Colonic mucosa (tissue), 4 donors: ENCODE results near the gene MEIS3. TPM values are rescaled to one million over a fixed set of nuclear protein-coding genes. Genes with fewer than 3 reads are reported as not detected.

Experiments
- DNase-seq: peaks from one replicate; pipeline ENCODE4 v3.0.0-alpha.2; 2020
- H3K27ac ChIP-seq: fragments of 200-600 bp; one replicate; pipeline ENCODE4 v1.8.0; 2021
- H3K27me3 ChIP-seq: fragments of 200-600 bp; one replicate; pipeline ENCODE4 v1.8.0; 2021
- H3K36me3 ChIP-seq: fragments of 200-600 bp; one replicate; pipeline ENCODE4 v1.8.0; 2021
- H3K4me1 ChIP-seq: fragments of 200-600 bp; one replicate; pipeline ENCODE4 v1.8.0; 2021; ENCODE audit warnings: mild to moderate bottlenecking
- H3K4me3 ChIP-seq: fragments of 200-600 bp; one replicate; pipeline ENCODE4 v1.8.0; 2021
- H3K9ac ChIP-seq, 2 donors: one replicate each; pipeline ENCODE4 v1.7.0; 2013; ENCODE audit warnings: control low read depth in 2 of 2, low read depth in 2 of 2, low read length in 2 of 2
- H3K9me3 ChIP-seq: fragments of 200-600 bp; one replicate; pipeline ENCODE4 v1.8.0; 2021
- CTCF ChIP-seq: fragments of 200-600 bp; IDR thresholded peaks from one replicate; pipeline ENCODE4 v1.8.0; 2022; ENCODE audit warnings: antibody characterized with exemption, mild to moderate bottlenecking
- intact Hi-C: fragments of 100-400 bp; cut with DNase I; formaldehyde crosslinking; loops from one replicate; pipeline ENCODE4 v1.14.1; 2022
- total RNA-seq, 2 donors: library from RNA; stranded (reverse); fragmentation: NEBNext Ultra II Directional in 1 of 2; extraction: Animal tissue kit (Norgen Biotek cat#: 25700) in 1 of 2; gene quantifications; one replicate each; pipeline ENCODE4 v1.2.1, GENCODE V29; 2021
- donor health status: healthy.
- donor health status: DM: no; HTN: no; CAD: no.
- donor health status: DM: no; HTN: no; CAD: no.

Gene MEIS3
- total RNA-seq, 2 donors from 2014 or later = 2.3 to 2.6 TPM

GRCh38 chr19:47353307-47353712 is 66.0 kb downstream of the MEIS3 start:
- no peak for TF ChIP-seq CTCF
- peaks cover 7% of the 10 kb centered on the region for H3K36me3 ChIP-seq
- DNase-seq = peak; percentile 66
- no peak overlapping the region for H3K27ac ChIP-seq
- intact Hi-C loops = no loop called here
- no peak overlapping the region for H3K4me3 ChIP-seq
- H3K4me1 ChIP-seq = peaks cover 3% of the 10 kb centered on the region
- no peaks in the 10 kb centered on the region for H3K27me3 ChIP-seq
- H3K9ac ChIP-seq = no peak overlapping the region
- H3K9me3 ChIP-seq = no peaks in the 10 kb centered on the region

Other genes with a start within 250 kb of the MEIS3 start
- gene BBC3, start 188.3 kb downstream of the MEIS3 start, total RNA-seq = 10 to 100 TPM; 19.5 to 21.7 TPM
- gene CCDC9, start 163.0 kb downstream of the MEIS3 start, total RNA-seq = 10 to 100 TPM; 27.2 to 37.3 TPM
- 10 to 100 TPM; 12.8 to 19.6 TPM for gene INAFM1, start 144.6 kb downstream of the MEIS3 start, total RNA-seq
- gene C5AR1, start 109.7 kb downstream of the MEIS3 start, total RNA-seq = 10 to 100 TPM in 1 of 2 donors, 1 to 10 TPM in 1; 5.3 to 11.5 TPM
- gene C5AR2, start 87.4 kb downstream of the MEIS3 start, total RNA-seq = under 1 TPM; 0.74 to 0.82 TPM
- gene DHX34, start 70.2 kb downstream of the MEIS3 start, total RNA-seq = 10 to 100 TPM in 1 of 2 donors, 1 to 10 TPM in 1; 6.3 to 17.8 TPM
- gene SLC8A2, start 52.4 kb upstream of the MEIS3 start, total RNA-seq = 1 to 10 TPM in 1 of 2 donors, under 1 TPM in 1; 0.74 to 2.3 TPM
- gene KPTN, start 64.7 kb upstream of the MEIS3 start, total RNA-seq = 10 to 100 TPM in 1 of 2 donors, 1 to 10 TPM in 1; 8.6 to 13.3 TPM
- gene NAPA, start 95.5 kb upstream of the MEIS3 start, total RNA-seq = 100 to 1,000 TPM; 111 to 115 TPM
- gene ZNF541, start 153.6 kb upstream of the MEIS3 start, total RNA-seq = under 1 TPM; 0.10 to 0.21 TPM
- gene BICRA, start 189.6 kb upstream of the MEIS3 start, total RNA-seq = 10 to 100 TPM; 11.7 to 13.4 TPM